Measurements from ENCODE around the gene PJA1.

PJA1 gene

GRCh38 chrX:69140837-69141236 is 24.4 kb downstream of the PJA1 start:
- no peak for DNase-seq

DNA sequence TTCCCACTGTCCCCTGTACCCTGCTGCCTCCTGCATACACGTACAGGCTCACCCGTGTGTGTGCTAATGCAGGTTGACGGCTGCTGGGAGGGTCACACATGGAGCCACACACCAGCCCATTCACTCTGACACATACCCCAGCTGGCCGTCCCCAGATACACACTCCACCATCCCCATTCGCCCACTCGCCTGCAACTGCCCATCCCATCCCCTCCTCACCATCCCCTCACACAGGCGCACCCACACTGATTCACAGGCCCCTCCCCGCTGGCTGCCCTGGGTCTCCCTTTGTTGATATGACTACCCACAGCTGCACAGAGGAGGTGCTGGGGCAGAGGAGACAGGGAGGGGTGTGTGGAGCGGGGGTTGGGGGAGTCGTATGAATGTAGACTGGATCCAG is 25.7 kb downstream of the PJA1 start:
- no peak for DNase-seq

- no peak for DNase-seq
Measured at GRCh38 chrX:69138512-69138911, 26.7 kb downstream of the PJA1 start.

DNA sequence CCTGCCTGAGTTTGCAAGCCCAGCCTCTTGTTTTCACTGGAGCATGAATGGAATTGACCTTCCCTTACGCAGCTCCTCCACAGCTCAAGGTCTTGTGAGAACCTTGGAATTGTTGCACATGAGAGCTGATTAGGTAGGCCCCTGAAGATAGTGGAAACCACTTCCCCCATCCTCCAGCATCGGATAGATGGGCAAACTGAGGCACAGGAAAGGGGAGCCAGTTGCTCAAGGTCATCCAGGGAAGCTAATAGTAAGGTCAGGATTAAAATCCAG is 27.2 kb downstream of the PJA1 start:
- DNase-seq: no peak

GRCh38 chrX:69137371-69138117 is 27.7 kb downstream of the PJA1 start:
- no peak for DNase-seq

GRCh38 chrX:69136546-69137331 is 28.5 kb downstream of the PJA1 start:
- DNase-seq: no peak

- no peak for DNase-seq
Measured at GRCh38 chrX:69133921-69134542, 31.2 kb downstream of the PJA1 start.

DNA sequence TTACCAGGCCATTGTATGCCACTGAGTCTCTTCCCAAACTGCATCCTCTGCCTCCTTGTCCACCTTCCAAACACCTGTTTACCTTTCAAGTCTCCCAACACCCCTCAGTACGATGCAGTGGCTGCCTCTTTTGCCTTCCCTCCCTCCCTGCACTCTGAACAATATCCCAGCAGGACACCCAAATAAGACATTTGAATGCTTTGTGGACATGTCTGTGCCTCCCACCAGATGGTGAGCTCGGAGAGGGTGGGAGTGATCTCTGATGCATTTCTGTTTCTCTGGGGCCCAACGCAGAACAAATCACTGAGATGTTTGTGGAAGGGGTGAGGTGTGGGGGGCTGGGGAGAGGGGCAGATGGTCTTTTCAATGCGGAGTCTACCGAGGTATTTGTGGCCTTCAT is 33.4 kb downstream of the PJA1 start:
- DNase-seq: no peak

GRCh38 chrX:69130439-69130838 is 34.8 kb downstream of the PJA1 start:
- no peak for DNase-seq

DNA sequence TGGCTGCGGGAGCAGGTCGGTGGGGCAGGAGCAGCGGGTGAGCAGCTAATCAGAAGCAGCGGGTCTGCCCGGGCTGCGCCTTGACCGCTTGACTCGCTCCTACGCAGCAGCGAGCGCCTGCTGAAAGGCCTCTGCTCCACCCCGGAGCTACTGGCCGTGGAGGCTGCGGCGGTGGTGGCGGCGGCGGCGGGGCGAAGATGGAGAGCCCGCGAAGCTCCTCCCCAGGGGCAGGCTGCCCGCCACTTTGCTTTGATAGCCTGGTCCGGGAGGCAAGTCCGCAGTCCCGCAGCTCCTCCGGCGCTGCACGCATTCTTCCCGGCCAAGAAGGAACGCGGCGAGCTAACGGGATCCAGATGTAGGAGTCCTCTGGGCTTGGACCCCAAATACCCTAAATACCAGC is 36.7 kb downstream of the PJA1 start:
- no peak for DNase-seq

GRCh38 chrX:69127466-69127865 is 37.8 kb downstream of the PJA1 start:
- DNase-seq: no peak

DNA sequence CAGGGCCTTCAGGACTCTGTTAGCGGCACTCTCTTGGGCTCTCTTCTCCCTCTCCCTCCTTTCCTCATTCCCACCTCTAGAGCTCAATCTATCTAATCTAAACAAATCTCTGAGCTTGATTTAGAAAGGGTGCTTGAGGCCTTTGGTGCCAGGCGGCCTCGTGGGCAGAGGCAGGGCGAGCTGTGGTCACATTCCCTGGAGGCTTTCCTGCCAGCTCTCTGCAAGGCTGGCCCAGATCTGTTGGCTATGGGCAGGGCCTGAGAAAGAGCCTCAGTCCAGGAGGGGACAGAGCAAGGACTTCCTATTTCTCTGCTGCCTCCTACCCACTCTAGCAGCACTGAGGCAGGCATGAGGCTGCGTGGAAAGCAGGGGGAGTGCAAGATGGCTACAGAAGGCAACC is 38.6 kb downstream of the PJA1 start:
- no peak for DNase-seq

DNA sequence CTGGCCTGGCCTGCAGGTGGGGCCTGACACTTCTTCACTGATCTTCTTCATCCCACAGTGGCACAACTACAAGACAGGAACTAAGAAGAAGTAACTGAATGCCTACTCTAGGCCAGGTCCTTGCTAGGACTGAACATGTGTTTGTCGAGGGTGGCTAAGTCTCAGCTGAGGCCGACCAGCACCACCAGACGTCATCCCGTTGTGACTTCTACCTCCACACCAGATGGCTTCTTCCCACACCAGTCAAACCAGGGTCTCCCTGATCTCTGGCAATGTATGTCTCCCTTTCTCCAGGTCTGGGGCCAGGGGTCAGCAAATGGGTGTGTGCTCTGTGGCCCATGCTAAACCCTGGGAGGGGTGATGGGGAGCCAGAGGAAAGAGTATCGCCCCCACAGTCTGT is 40.2 kb downstream of the PJA1 start:
- DNase-seq: no peak

DNA sequence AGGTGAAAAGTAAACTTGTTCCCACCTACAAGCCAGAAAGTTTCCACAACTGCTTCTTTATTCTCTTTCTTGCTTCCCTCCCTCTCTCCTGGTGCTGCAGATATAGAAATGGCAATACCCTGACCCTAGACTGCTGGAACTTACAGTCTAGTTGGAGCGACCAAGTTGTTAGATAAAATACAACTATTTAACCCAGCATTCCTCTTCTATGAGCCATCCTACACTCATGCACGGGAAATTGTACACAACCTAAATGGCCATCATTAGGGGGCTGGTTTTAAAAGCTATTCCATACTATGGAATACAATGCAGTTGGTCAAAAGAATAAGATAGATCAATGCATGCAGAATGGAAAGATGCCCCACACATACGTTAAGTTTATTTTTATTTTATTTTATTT is 41.1 kb downstream of the PJA1 start:
- DNase-seq: no peak

DNA sequence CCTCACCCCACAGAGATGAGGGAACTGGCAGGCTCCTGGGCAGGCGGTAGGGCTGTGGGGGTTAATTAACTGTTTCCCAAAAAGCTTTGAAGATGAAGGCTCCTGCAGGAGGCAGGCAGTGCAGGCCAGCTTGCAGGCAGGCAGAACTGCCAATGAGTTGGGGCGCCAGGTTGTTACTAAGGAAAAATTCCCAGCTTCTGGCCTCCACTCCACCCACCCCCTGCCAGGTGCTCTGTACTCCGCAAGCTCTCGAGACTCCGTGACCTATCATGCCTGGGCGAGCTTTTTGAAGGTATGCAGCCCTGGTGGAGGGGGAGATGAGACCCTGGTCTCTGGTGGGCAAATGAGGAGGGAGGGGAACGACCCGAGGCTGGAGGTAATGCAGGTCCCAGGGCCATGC is 41.8 kb downstream of the PJA1 start:
- DNase-seq: no peak

GRCh38 chrX:69121321-69122000 is 43.8 kb downstream of the PJA1 start:
- no peak for DNase-seq

DNA sequence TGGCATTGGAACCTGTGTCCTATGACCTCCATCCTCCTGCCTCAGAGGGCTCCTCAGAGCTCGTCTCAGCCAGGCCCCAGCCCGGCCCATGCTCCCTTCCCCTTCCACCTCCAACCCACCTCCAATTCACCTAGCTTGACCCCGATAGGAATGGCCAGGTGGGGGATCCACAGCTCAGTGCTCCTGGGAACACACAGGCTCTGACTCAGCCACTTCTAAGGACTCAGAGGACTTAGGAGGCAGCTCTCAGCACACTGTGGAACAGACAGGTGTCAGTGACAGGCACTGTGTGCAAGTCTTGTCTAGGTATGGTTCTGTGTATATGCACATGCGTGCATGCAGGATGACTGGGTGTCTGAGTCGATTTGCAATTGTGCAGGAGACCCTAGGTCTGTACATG is 44.8 kb downstream of the PJA1 start:
- no peak for DNase-seq

DNA sequence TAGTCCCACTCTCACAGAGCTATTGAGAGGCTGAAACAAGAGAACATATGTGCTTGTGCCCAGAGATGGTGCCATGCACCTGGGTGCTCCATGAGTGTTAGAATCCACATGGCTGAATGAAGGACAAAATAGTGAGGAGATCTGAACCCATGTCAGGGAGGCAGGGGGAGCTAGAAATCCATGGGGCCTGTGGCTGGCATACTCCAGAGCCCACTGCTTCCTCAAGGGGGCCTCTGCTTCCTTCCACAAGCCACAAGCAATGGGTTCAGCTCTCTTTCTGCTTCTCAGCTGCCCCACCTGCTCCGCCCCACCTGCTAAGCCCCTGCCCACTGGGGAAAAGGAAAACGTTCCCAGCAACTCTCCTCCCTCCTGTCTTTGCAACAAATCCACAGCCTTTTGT is 46.1 kb downstream of the PJA1 start:
- DNase-seq: no peak

DNA sequence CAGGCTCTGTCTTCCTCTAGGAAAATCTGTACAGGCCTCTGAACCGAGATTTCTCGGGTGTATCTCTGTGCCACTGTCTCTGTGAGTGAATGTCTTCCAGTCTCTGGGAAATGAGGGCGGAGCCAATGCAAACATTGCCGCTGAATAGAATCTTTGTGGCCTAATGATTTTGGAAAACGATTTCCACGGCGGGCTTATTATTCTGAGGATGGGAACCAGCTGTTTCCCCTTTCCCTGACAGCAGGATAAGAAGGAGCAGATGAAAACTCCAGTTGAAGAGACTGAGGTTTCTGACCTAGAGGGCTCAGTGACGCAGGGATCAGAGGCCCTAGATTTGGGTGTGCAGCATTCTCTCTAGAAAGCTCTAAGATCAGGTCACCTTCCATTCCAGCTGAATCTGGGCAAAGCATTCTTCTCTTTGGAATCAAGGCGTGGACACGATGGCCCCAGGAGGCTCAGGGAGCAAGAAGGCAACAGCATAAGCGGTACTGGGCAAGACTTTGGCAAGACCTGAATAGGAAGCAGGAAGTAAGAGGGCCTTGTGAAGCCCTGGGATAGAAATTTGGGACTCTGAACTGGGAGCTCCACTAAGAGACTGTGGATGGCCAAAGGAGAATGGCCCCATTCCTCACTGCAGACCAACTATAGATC is 47.3 kb downstream of the PJA1 start:
- no peak for DNase-seq

- DNase-seq: no peak
Measured at GRCh38 chrX:69116077-69116476, 49.2 kb downstream of the PJA1 start.

DNA sequence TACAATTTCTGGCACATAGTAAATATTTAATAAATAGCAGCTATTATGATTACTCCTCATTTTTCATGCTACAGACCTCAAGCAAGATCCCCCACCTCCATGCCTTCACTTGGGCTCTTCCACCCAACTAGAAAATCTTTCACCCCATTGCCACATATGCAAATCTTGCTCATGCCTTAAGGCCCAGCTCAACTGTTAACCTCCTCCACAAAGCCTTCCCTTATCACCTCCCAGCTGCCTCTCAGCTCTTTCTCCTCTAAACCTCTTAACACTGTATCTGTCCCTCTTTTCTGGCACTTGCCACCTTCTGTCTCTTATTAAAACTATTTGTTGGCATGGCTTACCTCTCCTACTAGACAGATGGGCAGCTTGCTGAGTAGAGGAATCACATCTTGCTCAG is 51.5 kb downstream of the PJA1 start:
- no peak for DNase-seq

All from NCI-H1048 (cell line).